NT2/D1 (cell line): ENCODE results near the gene CAMK1D.
"Not testable (repeated sequence)": the region's sequence is repeated elsewhere in the genome, so short reads cannot be mapped to it uniquely, and the experiment has no call there.

ENCODE experiments used
- DNase-seq: peaks from one replicate; pipeline ENCODE4 v3.0.0-alpha.2; 2011; ENCODE audit warnings: low read depth, low spot score
- H3K27me3 ChIP-seq: 2 replicates; pipeline ENCODE4 v1.6.0; 2011; ENCODE audit warnings: mild to moderate bottlenecking; ENCODE audit not compliant: insufficient read length, insufficient read depth
- H3K36me3 ChIP-seq: 2 replicates; pipeline ENCODE4 v1.6.1; 2011; ENCODE audit warnings: mild to moderate bottlenecking, low read length, mixed read lengths; ENCODE audit not compliant: insufficient read depth, insufficient read length
- H3K4me1 ChIP-seq: 2 replicates; pipeline ENCODE4 v1.5.1; 2011; ENCODE audit not compliant: insufficient read depth, insufficient read length
- H3K4me3 ChIP-seq: 2 replicates; pipeline ENCODE4 v1.5.1; 2011; ENCODE audit warnings: low read depth; ENCODE audit not compliant: insufficient read length
- H3K9ac ChIP-seq: 2 replicates; pipeline ENCODE4 v1.6.0; 2011; ENCODE audit warnings: low read depth; ENCODE audit not compliant: insufficient read length
- H3K9me3 ChIP-seq: 2 replicates; pipeline ENCODE4 v1.5.1; 2011; ENCODE audit warnings: mild to moderate bottlenecking, low read length; ENCODE audit not compliant: insufficient read depth
- SUZ12 ChIP-seq: IDR thresholded peaks from 2 replicates; pipeline ENCODE4 v1.6.1; 2011; ENCODE audit not compliant: insufficient read length, insufficient read depth; ENCODE audit errors: extremely low read depth
- YY1 ChIP-seq: IDR thresholded peaks from 2 replicates; pipeline ENCODE4 v1.6.1; 2011; ENCODE audit not compliant: insufficient read length, insufficient read depth
- ZNF274 ChIP-seq: IDR thresholded peaks from 2 replicates; pipeline ENCODE4 v1.6.1; 2011; ENCODE audit warnings: mild to moderate bottlenecking, low read depth, low read length

The CAMK1D gene

DNA sequence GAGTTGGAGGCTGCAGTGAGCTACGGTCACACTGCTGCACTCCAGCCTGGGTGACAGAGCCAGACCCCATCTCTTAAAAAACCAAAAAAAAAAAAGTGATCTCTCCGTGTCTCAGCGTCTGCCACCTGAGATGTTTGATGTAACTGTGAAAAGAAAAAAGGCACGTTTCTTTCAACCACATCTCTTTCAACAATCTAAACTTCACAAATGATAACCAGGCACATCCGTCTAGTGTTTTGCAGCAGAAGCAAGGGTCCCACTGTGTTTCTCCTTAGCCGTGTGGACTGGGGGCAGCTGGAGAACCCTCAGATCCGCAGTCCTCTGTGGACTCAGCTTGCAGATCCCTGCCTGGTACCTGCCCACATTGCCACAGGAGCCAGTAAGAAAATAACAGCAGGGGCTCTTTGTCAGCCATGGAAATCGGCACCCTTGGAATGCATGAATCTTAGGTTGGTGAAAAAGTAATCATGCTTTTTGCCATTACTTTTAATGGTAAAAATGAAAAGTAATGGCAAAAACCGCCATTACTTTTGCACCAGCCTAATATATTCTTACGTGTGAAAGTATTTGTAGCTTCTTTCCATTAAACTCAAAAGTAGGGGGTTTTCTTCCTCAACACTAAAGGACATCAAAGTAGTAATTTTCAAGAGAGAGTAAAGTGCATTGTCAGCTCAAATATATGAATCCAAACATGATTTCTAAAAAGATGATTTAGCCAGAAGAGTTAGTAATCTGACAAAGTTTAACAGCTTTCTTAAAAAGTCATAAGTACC is 375.6 kb downstream of the CAMK1D start:
- TF ChIP-seq YY1: no peak
- TF ChIP-seq SUZ12: no peak
- no peak for TF ChIP-seq ZNF274
- no peaks in the 10 kb centered on the region for H3K36me3 ChIP-seq
- no peak overlapping the region for H3K9ac ChIP-seq
- H3K4me1 ChIP-seq: no peaks in the 10 kb centered on the region
- H3K4me3 ChIP-seq: no peak overlapping the region
- H3K9me3 ChIP-seq: no peaks in the 10 kb centered on the region
- DNase-seq: no peak
- H3K27me3 ChIP-seq: no peaks in the 10 kb centered on the region

GRCh38 chr10:12725580-12725888 is 376.2 kb downstream of the CAMK1D start:
- H3K9ac ChIP-seq, H3K9me3 ChIP-seq, DNase-seq, H3K4me1 ChIP-seq, H3K36me3 ChIP-seq, H3K4me3 ChIP-seq, H3K27me3 ChIP-seq: not testable (repeated sequence)

GRCh38 chr10:12726971-12727831 is 377.9 kb downstream of the CAMK1D start:
- Histone ChIP-seq H3K36me3 (no peaks in the 10 kb centered on the region), H3K4me3 (no peak overlapping the region), H3K27me3 (no peaks in the 10 kb centered on the region), H3K4me1 (no peaks in the 10 kb centered on the region), H3K9ac (no peak overlapping the region), H3K9me3 (no peaks in the 10 kb centered on the region)
- TF ChIP-seq ZNF274: no peak
- no peak for TF ChIP-seq SUZ12
- TF ChIP-seq YY1: no peak
- no peak for DNase-seq

- Histone ChIP-seq H3K4me1 (no peaks in the 10 kb centered on the region), H3K9me3 (no peaks in the 10 kb centered on the region), H3K27me3 (no peaks in the 10 kb centered on the region), H3K4me3 (no peak overlapping the region), H3K9ac (no peak overlapping the region), H3K36me3 (no peaks in the 10 kb centered on the region)
- TF ChIP-seq SUZ12 (no peak), ZNF274 (no peak), YY1 (no peak)
- DNase-seq: no peak
These were observed 378.5 kb downstream of the CAMK1D start for GRCh38 chr10:12727832-12728215.

DNA sequence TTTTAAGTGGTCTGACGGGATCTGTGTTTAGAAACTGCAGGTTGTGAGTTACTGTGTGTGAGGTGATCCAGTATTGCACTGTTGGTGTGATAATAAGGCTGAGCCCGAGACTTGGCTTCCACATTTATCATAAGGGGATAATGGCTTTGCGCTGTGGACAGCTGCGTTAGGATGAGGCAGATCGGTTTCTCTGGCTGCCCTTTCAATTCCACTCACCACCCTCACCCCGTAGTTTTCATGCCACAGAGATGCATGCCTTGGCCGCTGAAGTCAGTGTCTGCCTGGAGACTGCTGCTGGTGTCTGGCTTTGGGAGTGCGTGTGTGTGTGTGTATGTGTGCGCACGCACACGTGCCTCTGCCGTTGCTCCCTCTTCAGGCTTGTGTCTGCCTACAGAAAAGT is 379.1 kb downstream of the CAMK1D start:
- no peaks in the 10 kb centered on the region for H3K4me1 ChIP-seq
- H3K4me3 ChIP-seq: no peak overlapping the region
- DNase-seq: no peak
- no peaks in the 10 kb centered on the region for H3K27me3 ChIP-seq
- TF ChIP-seq ZNF274: no peak
- TF ChIP-seq YY1: no peak
- TF ChIP-seq SUZ12: no peak
- H3K9me3 ChIP-seq: no peaks in the 10 kb centered on the region
- H3K9ac ChIP-seq: no peak overlapping the region
- H3K36me3 ChIP-seq: no peaks in the 10 kb centered on the region

- H3K9me3 ChIP-seq: no peaks in the 10 kb centered on the region
- no peak overlapping the region for H3K9ac ChIP-seq
- peak; percentile 16 for DNase-seq
- H3K36me3 ChIP-seq: no peaks in the 10 kb centered on the region
- H3K27me3 ChIP-seq: no peaks in the 10 kb centered on the region
- no peak overlapping the region for H3K4me3 ChIP-seq
- TF ChIP-seq YY1 (no peak), ZNF274 (no peak), SUZ12 (no peak)
- H3K4me1 ChIP-seq: no peaks in the 10 kb centered on the region
These were observed 380.5 kb downstream of the CAMK1D start for GRCh38 chr10:12729885-12730284.

- no peaks in the 10 kb centered on the region for H3K9me3 ChIP-seq
- H3K4me3 ChIP-seq: no peak overlapping the region
- TF ChIP-seq YY1: no peak
- no peak for TF ChIP-seq SUZ12
- no peak for TF ChIP-seq ZNF274
- no peaks in the 10 kb centered on the region for H3K27me3 ChIP-seq
- no peaks in the 10 kb centered on the region for H3K4me1 ChIP-seq
- no peak overlapping the region for H3K9ac ChIP-seq
- DNase-seq: no peak
- H3K36me3 ChIP-seq: no peaks in the 10 kb centered on the region
These were observed 381.6 kb downstream of the CAMK1D start for GRCh38 chr10:12730809-12731519.
